ENCODE data around the gene IP6K2. TPM values are rescaled to one million over a fixed set of nuclear protein-coding genes. Genes with fewer than 3 reads are reported as not detected.
A peak's percentile ranks its signal among the peaks of the same experiment; 100 is the strongest.

The IP6K2 gene
- total RNA-seq, 1 donor from 2014 or later: 94.1 TPM

- no peak for TF ChIP-seq CTCF (IDR thresholded peaks at IDR 0.05)
- H3K27ac Mint-ChIP-seq: no peak overlapping the region
- ATAC-seq (ENCODE audit: low read depth) (no peak), DNase-seq (no peak)
- ChIA-PET CTCF (interaction anchor here (0.8 to 1.6 kb wide), 4 partner anchors 22 to 113 kb away, joined by 3 to 4 read pairs (median 3); partner anchors contain the start of gene SLC26A6), POLR2A (no interaction called here)
- intact Hi-C loops (cut with micrococcal nuclease): no loop called here
- H3K4me3 Mint-ChIP-seq: peak overlapping the region; percentile 72
- H3K27me3 Mint-ChIP-seq: peaks cover 17% of the 10 kb centered on the region
- H3K36me3 Mint-ChIP-seq (ENCODE audit: low read depth): no peaks in the 10 kb centered on the region
- peaks cover 24% of the 10 kb centered on the region for H3K4me1 Mint-ChIP-seq
- no peaks in the 10 kb centered on the region for H3K9me3 Mint-ChIP-seq
These were observed 54.8 kb downstream of the IP6K2 start for GRCh38 chr3:48662145-48662752.

- H3K27ac Mint-ChIP-seq: no peak overlapping the region
- TF ChIP-seq CTCF (IDR thresholded peaks at IDR 0.05): no peak
- peaks cover 29% of the 10 kb centered on the region for H3K4me1 Mint-ChIP-seq
- H3K4me3 Mint-ChIP-seq: peak overlapping the region; percentile 72
- no peaks in the 10 kb centered on the region for H3K36me3 Mint-ChIP-seq (ENCODE audit: low read depth)
- ChIA-PET POLR2A (no interaction called here), CTCF (interaction anchor here (0.8 to 1.6 kb wide), 3 partner anchors 22 to 112 kb away, joined by 3 to 4 read pairs (median 3); partner anchors contain the start of gene SLC26A6)
- intact Hi-C loops (cut with micrococcal nuclease): no loop called here
- ATAC-seq (ENCODE audit: low read depth): peak; percentile 53
- no peaks in the 10 kb centered on the region for H3K9me3 Mint-ChIP-seq
- peaks cover 17% of the 10 kb centered on the region for H3K27me3 Mint-ChIP-seq
- peak; percentile 82 for DNase-seq
These were observed 55.4 kb downstream of the IP6K2 start for GRCh38 chr3:48661501-48662144.

- ChIA-PET CTCF (interaction anchor here (1.0 to 1.6 kb wide), 2 partner anchors 26 to 112 kb away, joined by 3 read pairs; partner anchors contain the start of gene SLC26A6), POLR2A (no interaction called here)
- ATAC-seq (ENCODE audit: low read depth) (no peak), DNase-seq (no peak)
- peaks cover 17% of the 10 kb centered on the region for H3K27me3 Mint-ChIP-seq
- no peaks in the 10 kb centered on the region for H3K36me3 Mint-ChIP-seq (ENCODE audit: low read depth)
- no peaks in the 10 kb centered on the region for H3K9me3 Mint-ChIP-seq
- no peak overlapping the region for H3K4me3 Mint-ChIP-seq
- TF ChIP-seq CTCF (IDR thresholded peaks at IDR 0.05): no peak
- intact Hi-C loops (cut with micrococcal nuclease): no loop called here
- peaks cover 32% of the 10 kb centered on the region for H3K4me1 Mint-ChIP-seq
- H3K27ac Mint-ChIP-seq: no peak overlapping the region
These were observed 56.1 kb downstream of the IP6K2 start for GRCh38 chr3:48660800-48661400.

GRCh38 chr3:48656841-48657281, 60.2 kb downstream of the IP6K2 start:
- Mint-ChIP-seq H3K27ac (no peak overlapping the region), H3K9me3 (no peaks in the 10 kb centered on the region), H3K36me3 (ENCODE audit: low read depth) (no peaks in the 10 kb centered on the region), H3K27me3 (peaks cover 13% of the 10 kb centered on the region), H3K4me3 (peak overlapping the region; percentile 78), H3K4me1 (peaks cover 19% of the 10 kb centered on the region)
- no peak for DNase-seq
- TF ChIP-seq CTCF (IDR thresholded peaks at IDR 0.05): no peak
- POLR2A ChIA-PET: interaction anchor here (1.0 to 1.4 kb wide), 4 partner anchors 21 to 416 kb away, joined by 3 to 4 read pairs (median 3); partner anchors contain the start of genes SLC26A6, UQCRC1 and ZNF589
- CTCF ChIA-PET: interaction anchor here (1.8 kb wide), 1 partner anchor 256 kb away, joined by 7 read pairs; no protein-coding TSS in a partner anchor
- intact Hi-C loops (cut with micrococcal nuclease): loop anchor here (1.0 to 2.0 kb wide), 5 partner anchors 22 to 256 kb away; partner anchors contain the start of genes NCKIPSD, PFKFB4, SLC26A6 and UQCRC1
- ATAC-seq (ENCODE audit: low read depth): no peak

Measured in activated B cell treated with CpG ODN at 0.5 μM for 24 hours (primary cell).